GM12891 (cell line): Measurements from ENCODE around the gene TIMP1.

Experiments
- PAX5 ChIP-seq: IDR thresholded peaks from 2 replicates; pipeline ENCODE4 v1.6.1; 2011; ENCODE audit warnings: low read length, moderate library complexity, mild to moderate bottlenecking; ENCODE audit not compliant: insufficient read depth, severe bottlenecking
- POLR2A ChIP-seq: IDR thresholded peaks from 2 replicates; pipeline ENCODE4 v1.6.1; 2011; ENCODE audit warnings: low read depth, low read length, control low read depth
- POLR2AphosphoS5 ChIP-seq: IDR thresholded peaks from 2 replicates; pipeline ENCODE4 v1.6.1; 2011; ENCODE audit warnings: low read depth, low read length, control low read depth
- POU2F2 ChIP-seq: IDR thresholded peaks from 2 replicates; pipeline ENCODE4 v1.6.1; 2011; ENCODE audit warnings: low read depth, mild to moderate bottlenecking, control low read depth, low read length, moderate library complexity
- SPI1 ChIP-seq: IDR thresholded peaks from 2 replicates; pipeline ENCODE4 v1.6.1; 2011; ENCODE audit warnings: low read depth, low read length, control low read depth
- TAF1 ChIP-seq: IDR thresholded peaks from 2 replicates; pipeline ENCODE4 v1.6.1; 2011; ENCODE audit warnings: low read depth, low read length, control low read depth

- TF ChIP-seq POLR2AphosphoS5 (no peak), POLR2A (no peak), TAF1 (no peak), SPI1 (no peak), POU2F2 (no peak), PAX5 (no peak)
Observed at GRCh38 chrX:47574076-47574546, 8.1 kb upstream of the TIMP1 start.
